ENCODE results near the gene PFKL.

GRCh38 chr21:44332965-44333364, 33.1 kb downstream of the PFKL start:
- no peak for TF ChIP-seq EZH2phosphoT487 (IDR thresholded peaks at IDR 0.05; ENCODE audit: borderline replicate concordance)
- no peak for TF ChIP-seq POLR2A (IDR thresholded peaks at IDR 0.05; ENCODE audit: borderline replicate concordance, extremely low read depth, insufficient read depth, insufficient read length)
- no peak for TF ChIP-seq SP1 (IDR thresholded peaks at IDR 0.05; ENCODE audit: low read depth)
- TF ChIP-seq, protein P1, sequence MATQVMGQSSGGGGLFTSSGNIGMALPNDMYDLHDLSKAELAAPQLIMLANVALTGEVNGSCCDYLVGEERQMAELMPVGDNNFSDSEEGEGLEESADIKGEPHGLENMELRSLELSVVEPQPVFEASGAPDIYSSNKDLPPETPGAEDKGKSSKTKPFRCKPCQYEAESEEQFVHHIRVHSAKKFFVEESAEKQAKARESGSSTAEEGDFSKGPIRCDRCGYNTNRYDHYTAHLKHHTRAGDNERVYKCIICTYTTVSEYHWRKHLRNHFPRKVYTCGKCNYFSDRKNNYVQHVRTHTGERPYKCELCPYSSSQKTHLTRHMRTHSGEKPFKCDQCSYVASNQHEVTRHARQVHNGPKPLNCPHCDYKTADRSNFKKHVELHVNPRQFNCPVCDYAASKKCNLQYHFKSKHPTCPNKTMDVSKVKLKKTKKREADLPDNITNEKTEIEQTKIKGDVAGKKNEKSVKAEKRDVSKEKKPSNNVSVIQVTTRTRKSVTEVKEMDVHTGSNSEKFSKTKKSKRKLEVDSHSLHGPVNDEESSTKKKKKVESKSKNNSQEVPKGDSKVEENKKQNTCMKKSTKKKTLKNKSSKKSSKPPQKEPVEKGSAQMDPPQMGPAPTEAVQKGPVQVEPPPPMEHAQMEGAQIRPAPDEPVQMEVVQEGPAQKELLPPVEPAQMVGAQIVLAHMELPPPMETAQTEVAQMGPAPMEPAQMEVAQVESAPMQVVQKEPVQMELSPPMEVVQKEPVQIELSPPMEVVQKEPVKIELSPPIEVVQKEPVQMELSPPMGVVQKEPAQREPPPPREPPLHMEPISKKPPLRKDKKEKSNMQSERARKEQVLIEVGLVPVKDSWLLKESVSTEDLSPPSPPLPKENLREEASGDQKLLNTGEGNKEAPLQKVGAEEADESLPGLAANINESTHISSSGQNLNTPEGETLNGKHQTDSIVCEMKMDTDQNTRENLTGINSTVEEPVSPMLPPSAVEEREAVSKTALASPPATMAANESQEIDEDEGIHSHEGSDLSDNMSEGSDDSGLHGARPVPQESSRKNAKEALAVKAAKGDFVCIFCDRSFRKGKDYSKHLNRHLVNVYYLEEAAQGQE (IDR thresholded peaks at IDR 0.05; ENCODE audit: low read depth) = no peak
- no peak for TF ChIP-seq RAD21 (IDR thresholded peaks at IDR 0.05; ENCODE audit: low read depth)
- TF ChIP-seq CTCF (IDR thresholded peaks at IDR 0.05 in 2 of 3, conservative IDR thresholded peaks at IDR 0.05 in 1 of 3; ENCODE audit: borderline replicate concordance in 1 of 3, insufficient read depth in 1 of 3, low read depth in 2 of 3, low read length in 2 of 3) = no peak
- no peak for TF ChIP-seq ELF1 (IDR thresholded peaks at IDR 0.05; ENCODE audit: borderline replicate concordance, low read depth)
- TF ChIP-seq CEBPB (IDR thresholded peaks at IDR 0.05; ENCODE audit: low read depth) = no peak

Data from HCT116 (cell line).